HG03175 (cell line): Measurements from ENCODE around the gene PCDHB13.
"Not testable (repeated sequence)": the region's sequence is repeated elsewhere in the genome, so short reads cannot be mapped to it uniquely, and the experiment has no call there.

Experiments
- ATAC-seq: cut with Tn5 transposase; IDR thresholded peaks from one replicate; pipeline ENCODE4 v1.9.1; 2021; ENCODE audit warnings: mild to moderate bottlenecking, moderate library complexity; ENCODE audit not compliant: unreplicated experiment

Gene PCDHB13

GRCh38 chr5:141201126-141201525, 12.6 kb upstream of the PCDHB13 start:
- not testable (repeated sequence) for ATAC-seq

DNA sequence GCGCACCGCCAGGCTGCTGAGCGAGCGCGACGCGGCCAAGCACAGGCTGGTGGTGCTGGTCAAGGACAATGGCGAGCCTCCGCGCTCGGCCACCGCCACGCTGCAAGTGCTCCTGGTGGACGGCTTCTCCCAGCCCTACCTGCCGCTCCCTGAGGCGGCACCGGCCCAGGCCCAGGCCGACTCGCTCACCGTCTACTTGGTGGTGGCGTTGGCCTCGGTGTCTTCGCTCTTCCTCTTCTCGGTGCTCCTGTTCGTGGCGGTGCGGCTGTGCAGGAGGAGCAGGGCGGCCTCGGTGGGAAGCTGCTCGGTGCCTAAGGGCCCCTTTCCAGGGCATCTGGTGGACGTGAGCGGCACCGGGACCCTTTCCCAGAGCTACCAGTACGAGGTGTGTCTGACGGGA, 12.1 kb upstream of the PCDHB13 start:
- not testable (repeated sequence) for ATAC-seq

DNA sequence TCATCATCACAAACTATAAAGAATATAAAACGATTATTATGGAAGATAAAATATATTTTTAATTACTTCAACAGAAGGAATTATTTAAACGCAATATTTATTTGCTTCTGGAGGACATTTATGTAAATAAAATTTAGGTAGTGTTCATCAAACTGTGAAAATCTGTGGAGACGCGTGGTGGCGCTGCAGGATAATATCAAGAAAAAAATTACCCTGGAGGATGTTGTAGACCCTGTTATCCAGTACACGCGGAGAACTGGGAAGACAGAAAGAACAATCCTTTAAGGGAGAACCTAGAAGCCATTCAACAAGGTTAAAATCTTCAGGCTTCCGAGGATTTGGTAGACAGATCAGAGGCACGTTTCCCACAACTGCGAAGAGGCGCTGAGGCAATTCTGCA, 5.2 kb upstream of the PCDHB13 start, which contains the start of gene PCDHB12:
PCDHB12 (plus strand) TSS at position 242 of the 400 bp plus-strand sequence. CDS start 189 bp downstream, outside the sequence.
- ATAC-seq, result no peak

- not testable (repeated sequence) for ATAC-seq
Measured at GRCh38 chr5:141210281-141210680, 3.4 kb upstream of the PCDHB13 start.

DNA sequence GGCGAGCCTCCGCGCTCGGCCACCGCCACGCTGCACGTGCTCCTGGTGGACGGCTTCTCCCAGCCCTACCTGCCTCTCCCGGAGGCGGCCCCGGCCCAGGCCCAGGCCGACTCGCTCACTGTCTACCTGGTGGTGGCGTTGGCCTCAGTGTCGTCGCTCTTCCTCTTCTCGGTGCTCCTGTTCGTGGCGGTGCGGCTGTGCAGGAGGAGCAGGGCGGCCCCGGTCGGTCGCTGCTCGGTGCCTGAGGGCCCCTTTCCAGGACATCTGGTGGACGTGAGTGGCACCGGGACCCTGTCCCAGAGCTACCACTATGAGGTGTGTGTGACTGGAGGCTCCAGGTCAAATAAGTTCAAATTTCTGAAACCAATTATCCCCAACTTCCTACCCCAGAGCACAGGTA, 2.9 kb upstream of the PCDHB13 start:
- not testable (repeated sequence) for ATAC-seq

DNA sequence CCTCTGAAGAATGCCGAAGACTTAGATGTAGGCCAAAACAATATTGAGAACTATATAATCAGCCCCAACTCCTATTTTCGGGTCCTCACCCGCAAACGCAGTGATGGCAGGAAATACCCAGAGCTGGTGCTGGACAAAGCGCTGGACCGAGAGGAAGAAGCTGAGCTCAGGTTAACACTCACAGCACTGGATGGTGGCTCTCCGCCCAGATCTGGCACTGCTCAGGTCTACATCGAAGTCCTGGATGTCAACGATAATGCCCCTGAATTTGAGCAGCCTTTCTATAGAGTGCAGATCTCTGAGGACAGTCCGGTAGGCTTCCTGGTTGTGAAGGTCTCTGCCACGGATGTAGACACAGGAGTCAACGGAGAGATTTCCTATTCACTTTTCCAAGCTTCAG, 864 bp downstream of the PCDHB13 start:
- ATAC-seq, result not testable (repeated sequence)

- not testable (repeated sequence) for ATAC-seq
Measured at GRCh38 chr5:141215504-141215903, 1.8 kb downstream of the PCDHB13 start.

- ATAC-seq, result not testable (repeated sequence)
Measured at GRCh38 chr5:141216035-141216434, 2.3 kb downstream of the PCDHB13 start.

GRCh38 chr5:141223112-141223783, 9.5 kb downstream of the PCDHB13 start, which contains the start of gene PCDHB14:
Gene PCDHB14 (plus strand): TSS chr5:141223343. CDS start chr5:141223506, 163 bp downstream.
- ATAC-seq, result no peak

GRCh38 chr5:141224844-141225243, 11.1 kb downstream of the PCDHB13 start:
- not testable (repeated sequence) for ATAC-seq

DNA sequence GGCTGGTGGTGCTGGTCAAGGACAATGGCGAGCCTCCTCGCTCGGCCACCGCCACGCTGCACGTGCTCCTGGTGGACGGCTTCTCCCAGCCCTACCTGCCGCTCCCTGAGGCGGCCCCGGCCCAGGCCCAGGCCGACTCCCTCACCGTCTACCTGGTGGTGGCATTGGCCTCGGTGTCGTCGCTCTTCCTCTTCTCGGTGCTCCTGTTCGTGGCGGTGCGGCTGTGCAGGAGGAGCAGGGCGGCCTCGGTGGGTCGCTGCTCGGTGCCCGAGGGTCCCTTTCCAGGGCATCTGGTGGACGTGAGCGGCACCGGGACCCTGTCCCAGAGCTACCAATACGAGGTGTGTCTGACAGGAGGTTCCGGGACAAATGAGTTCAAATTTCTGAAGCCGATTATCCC, 11.7 kb downstream of the PCDHB13 start:
- not testable (repeated sequence) for ATAC-seq

DNA sequence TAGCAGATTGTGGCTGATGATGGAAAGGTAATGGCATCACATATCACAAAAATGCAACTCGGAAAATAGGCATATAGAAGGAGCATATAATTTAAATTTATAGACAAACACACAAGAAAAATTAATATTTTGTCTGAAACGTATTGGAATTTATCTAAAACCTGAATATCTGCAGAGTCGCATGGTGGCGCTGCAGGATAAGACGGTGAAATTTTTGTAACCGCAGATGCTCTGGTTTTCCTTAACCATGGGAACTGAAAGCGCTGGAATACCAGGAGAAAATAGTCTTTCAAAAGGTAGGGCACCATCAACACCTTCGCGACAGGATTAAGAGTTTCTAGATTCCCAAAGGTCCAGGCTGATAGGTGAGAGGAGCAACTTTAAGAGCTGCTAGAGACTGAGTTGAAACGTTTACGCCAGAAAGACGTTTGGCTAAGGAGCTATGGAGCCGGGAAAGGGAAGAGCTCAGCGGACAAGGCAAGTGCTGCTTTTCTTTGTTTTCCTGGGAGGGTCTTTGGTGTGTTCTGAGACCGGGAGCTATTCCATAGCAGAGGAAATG, 20.5 kb downstream of the PCDHB13 start:
- ATAC-seq, result no peak

DNA sequence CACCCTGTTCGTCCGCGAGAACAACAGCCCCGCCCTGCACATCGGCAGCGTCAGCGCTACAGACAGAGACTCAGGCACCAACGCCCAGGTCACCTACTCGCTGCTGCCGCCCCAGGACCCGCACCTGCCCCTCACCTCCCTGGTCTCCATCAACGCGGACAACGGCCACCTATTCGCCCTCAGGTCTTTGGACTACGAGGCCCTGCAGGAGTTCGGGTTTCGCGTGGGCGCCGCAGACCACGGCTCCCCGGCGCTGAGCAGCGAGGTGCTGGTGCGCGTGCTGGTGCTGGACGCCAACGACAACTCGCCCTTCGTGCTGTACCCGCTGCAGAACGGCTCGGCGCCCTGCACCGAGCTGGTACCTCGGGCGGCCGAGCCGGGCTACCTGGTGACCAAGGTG, 22.2 kb downstream of the PCDHB13 start:
- not testable (repeated sequence) for ATAC-seq

GRCh38 chr5:141236516-141237313, 23.0 kb downstream of the PCDHB13 start:
- ATAC-seq, result no peak

- no peak for ATAC-seq
Measured at GRCh38 chr5:141241496-141241895, 27.8 kb downstream of the PCDHB13 start.

DNA sequence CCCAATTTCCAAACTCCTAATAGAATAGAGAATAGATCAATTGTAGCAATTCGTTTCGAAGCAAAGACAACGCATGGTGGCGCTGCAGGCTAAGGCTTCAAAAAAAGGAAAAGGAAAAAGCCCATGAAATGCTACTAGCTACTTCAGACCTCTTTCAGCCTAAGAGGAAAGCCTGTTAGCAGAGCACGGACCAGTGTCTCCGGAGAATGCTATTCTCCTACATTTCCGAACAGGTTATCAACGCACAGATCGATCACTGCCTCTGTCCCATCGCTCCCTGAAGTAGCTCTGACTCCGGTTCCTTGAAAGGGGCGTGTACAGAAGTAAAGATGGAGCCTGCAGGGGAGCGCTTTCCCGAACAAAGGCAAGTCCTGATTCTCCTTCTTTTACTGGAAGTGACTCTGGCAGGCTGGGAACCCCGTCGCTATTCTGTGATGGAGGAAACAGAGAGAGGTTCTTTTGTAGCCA, 31.6 kb downstream of the PCDHB13 start, which contains the start of gene PCDHB15:
PCDHB15 (plus strand) TSS at position 146 of the 468 bp plus-strand sequence; CDS start at position 330, 184 bp downstream.
- ATAC-seq, result no peak

DNA sequence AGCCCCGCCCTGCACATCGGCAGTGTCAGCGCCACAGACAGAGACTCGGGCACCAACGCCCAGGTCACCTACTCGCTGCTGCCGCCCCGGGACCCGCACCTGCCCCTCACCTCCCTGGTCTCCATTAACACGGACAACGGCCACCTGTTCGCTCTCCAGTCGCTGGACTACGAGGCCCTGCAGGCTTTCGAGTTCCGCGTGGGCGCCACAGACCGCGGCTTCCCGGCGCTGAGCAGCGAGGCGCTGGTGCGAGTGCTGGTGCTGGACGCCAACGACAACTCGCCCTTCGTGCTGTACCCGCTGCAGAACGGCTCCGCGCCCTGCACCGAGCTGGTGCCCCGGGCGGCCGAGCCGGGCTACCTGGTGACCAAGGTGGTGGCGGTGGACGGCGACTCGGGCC, 33.3 kb downstream of the PCDHB13 start:
- ATAC-seq, result not testable (repeated sequence)

DNA sequence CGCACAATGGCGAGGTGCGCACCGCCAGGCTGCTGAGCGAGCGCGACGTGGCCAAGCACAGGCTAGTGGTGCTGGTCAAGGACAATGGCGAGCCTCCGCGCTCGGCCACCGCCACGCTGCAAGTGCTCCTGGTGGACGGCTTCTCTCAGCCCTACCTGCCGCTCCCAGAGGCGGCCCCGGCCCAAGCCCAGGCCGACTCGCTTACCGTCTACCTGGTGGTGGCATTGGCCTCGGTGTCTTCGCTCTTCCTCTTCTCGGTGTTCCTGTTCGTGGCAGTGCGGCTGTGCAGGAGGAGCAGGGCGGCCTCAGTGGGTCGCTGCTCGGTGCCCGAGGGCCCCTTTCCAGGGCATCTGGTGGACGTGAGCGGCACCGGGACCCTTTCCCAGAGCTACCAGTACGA, 33.7 kb downstream of the PCDHB13 start:
- not testable (repeated sequence) for ATAC-seq

- ATAC-seq, result no peak
Measured at GRCh38 chr5:141250576-141250975, 36.9 kb downstream of the PCDHB13 start.

- ATAC-seq, result no peak
Measured at GRCh38 chr5:141258464-141258863, 44.7 kb downstream of the PCDHB13 start.

DNA sequence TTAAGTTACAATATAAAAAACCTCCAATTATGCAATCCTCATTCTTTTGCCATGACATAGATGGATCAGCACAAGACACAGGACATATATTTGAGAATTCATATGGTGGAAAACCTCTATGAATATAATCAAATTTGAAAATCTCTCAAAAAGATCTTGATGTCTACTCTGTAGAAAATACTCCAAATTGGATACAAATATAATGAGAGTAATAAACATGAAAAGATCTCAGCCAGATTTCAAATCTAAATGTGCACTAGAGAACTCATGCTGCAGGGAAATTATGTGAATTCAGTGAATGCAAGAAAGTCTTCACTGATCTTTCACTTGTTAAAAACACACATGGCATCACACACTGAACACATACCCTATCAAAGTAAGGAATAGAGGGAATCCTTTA, 45.2 kb downstream of the PCDHB13 start:
- no peak for ATAC-seq
